ENCODE data around the gene CNKSR1. TPM values are rescaled to one million over a fixed set of nuclear protein-coding genes. Genes with fewer than 3 reads are reported as not detected.

Gene CNKSR1
- polyA plus RNA-seq = 0.81 TPM in 1 of 2 replicates, not detected in the other

GRCh38 chr1:26177182-26177684, at the start of gene CNKSR1:
Gene CNKSR1 (plus strand): TSS chr1:26177491. CDS start chr1:26177548, 57 bp downstream.

GRCh38 chr1:26158908-26159742, 18.2 kb upstream of the CNKSR1 start, which contains the start of gene FAM110D:
Gene FAM110D (plus strand): TSS chr1:26159079. CDS start chr1:26161292, 2,213 bp downstream.

GRCh38 chr1:26168410-26169197, 8.7 kb upstream of the CNKSR1 start, which contains the start of gene C1orf232:
Gene C1orf232 (minus strand): TSS chr1:26168963. CDS start chr1:26168499, 464 bp downstream.

GRCh38 chr1:26169669-26170471, 7.4 kb upstream of the CNKSR1 start, which contains the start of gene ZNF593:
Gene ZNF593 (plus strand): TSS chr1:26169908. CDS start chr1:26169984, 76 bp downstream.

GRCh38 chr1:26171084-26172072, 5.9 kb upstream of the CNKSR1 start, which contains the start of gene ZNF593OS:
Gene ZNF593OS (minus strand): TSS chr1:26171832. CDS start chr1:26171661, 171 bp downstream.

GRCh38 chr1:26190373-26190987, 13.2 kb downstream of the CNKSR1 start, which contains the start of gene CATSPER4:
Gene CATSPER4 (plus strand): TSS chr1:26190602. CDS start chr1:26190628, 26 bp downstream.

GRCh38 chr1:26233903-26234643, 56.8 kb downstream of the CNKSR1 start, which contains the start of gene CEP85:
Gene CEP85 (plus strand): TSS chr1:26234200. CDS start chr1:26239784, 5,584 bp downstream.

Other genes with a start within 250 kb of the CNKSR1 start
- gene PAFAH2, start 179.4 kb upstream of the CNKSR1 start, polyA plus RNA-seq = 0.34 and 2.4 TPM in 2 replicates
- gene EXTL1, start 155.7 kb upstream of the CNKSR1 start, polyA plus RNA-seq = 0.50 TPM in 1 of 2 replicates, not detected in the other
- not detected in 2 replicates for gene SLC30A2, start 131.4 kb upstream of the CNKSR1 start, polyA plus RNA-seq
- not detected in 2 replicates for gene TRIM63, start 109.9 kb upstream of the CNKSR1 start, polyA plus RNA-seq
- 2.7 and 4.6 TPM in 2 replicates for gene PDIK1L, start 65.7 kb upstream of the CNKSR1 start, polyA plus RNA-seq
- 0.08 and 0.19 TPM in 2 replicates for gene FAM110D, start 18.4 kb upstream of the CNKSR1 start, polyA plus RNA-seq
- not detected in 2 replicates for gene C1orf232, start 8.5 kb upstream of the CNKSR1 start, polyA plus RNA-seq
- gene ZNF593, start 7.6 kb upstream of the CNKSR1 start, polyA plus RNA-seq = 12.0 and 13.6 TPM in 2 replicates
- gene ZNF593OS, start 5.7 kb upstream of the CNKSR1 start, polyA plus RNA-seq = not detected in 2 replicates
- not detected in 2 replicates for gene CATSPER4, start 13.1 kb downstream of the CNKSR1 start, polyA plus RNA-seq
- 1.9 and 2.0 TPM in 2 replicates for gene CEP85, start 56.7 kb downstream of the CNKSR1 start, polyA plus RNA-seq
- 300 and 473 TPM in 2 replicates for gene SH3BGRL3, start 102.6 kb downstream of the CNKSR1 start, polyA plus RNA-seq
- 5.2 and 6.2 TPM in 2 replicates for gene UBXN11, start 129.1 kb downstream of the CNKSR1 start, polyA plus RNA-seq
- gene CD52, start 140.5 kb downstream of the CNKSR1 start, polyA plus RNA-seq = 2.4 TPM in 1 of 2 replicates, not detected in the other
- not detected in 2 replicates for gene CRYBG2, start 176.6 kb downstream of the CNKSR1 start, polyA plus RNA-seq
- gene ZNF683, start 195.3 kb downstream of the CNKSR1 start, polyA plus RNA-seq = 0.34 TPM in 1 of 2 replicates, not detected in the other
- not detected in 2 replicates for gene LIN28A, start 233.3 kb downstream of the CNKSR1 start, polyA plus RNA-seq

Data from Purkinje cell (primary cell).